Colonic mucosa (tissue), 4 donors: Measurements from ENCODE around the gene L3MBTL1. TPM values are rescaled to one million over a fixed set of nuclear protein-coding genes. Genes with fewer than 3 reads are reported as not detected.

Experiments
- DNase-seq: peaks from one replicate; pipeline ENCODE4 v3.0.0-alpha.2; 2020
- H3K27ac ChIP-seq: fragments of 200-600 bp; one replicate; pipeline ENCODE4 v1.8.0; 2021
- H3K27me3 ChIP-seq: fragments of 200-600 bp; one replicate; pipeline ENCODE4 v1.8.0; 2021
- H3K36me3 ChIP-seq: fragments of 200-600 bp; one replicate; pipeline ENCODE4 v1.8.0; 2021
- H3K4me1 ChIP-seq: fragments of 200-600 bp; one replicate; pipeline ENCODE4 v1.8.0; 2021; ENCODE audit warnings: mild to moderate bottlenecking
- H3K4me3 ChIP-seq: fragments of 200-600 bp; one replicate; pipeline ENCODE4 v1.8.0; 2021
- H3K9ac ChIP-seq, 2 donors: one replicate each; pipeline ENCODE4 v1.7.0; 2013; ENCODE audit warnings: control low read depth in 2 of 2, low read depth in 2 of 2, low read length in 2 of 2
- H3K9me3 ChIP-seq: fragments of 200-600 bp; one replicate; pipeline ENCODE4 v1.8.0; 2021
- intact Hi-C: fragments of 100-400 bp; cut with DNase I; formaldehyde crosslinking; loops from one replicate; pipeline ENCODE4 v1.14.1; 2022
- total RNA-seq, 2 donors: library from RNA; stranded (reverse); fragmentation: NEBNext Ultra II Directional in 1 of 2; extraction: Animal tissue kit (Norgen Biotek cat#: 25700) in 1 of 2; gene quantifications; one replicate each; pipeline ENCODE4 v1.2.1, GENCODE V29; 2021
- TF ChIP-seq, protein P1 (sequence below): fragments of 200-600 bp; IDR thresholded peaks from one replicate; pipeline ENCODE4 v1.8.0; 2022; ENCODE audit warnings: antibody characterized with exemption, mild to moderate bottlenecking
- donor health status: healthy.
- donor health status: DM: no; HTN: no; CAD: no.
- donor health status: DM: no; HTN: no; CAD: no.

Gene L3MBTL1
- total RNA-seq, result 1 to 10 TPM; 4.5 to 8.8 TPM

DNA sequence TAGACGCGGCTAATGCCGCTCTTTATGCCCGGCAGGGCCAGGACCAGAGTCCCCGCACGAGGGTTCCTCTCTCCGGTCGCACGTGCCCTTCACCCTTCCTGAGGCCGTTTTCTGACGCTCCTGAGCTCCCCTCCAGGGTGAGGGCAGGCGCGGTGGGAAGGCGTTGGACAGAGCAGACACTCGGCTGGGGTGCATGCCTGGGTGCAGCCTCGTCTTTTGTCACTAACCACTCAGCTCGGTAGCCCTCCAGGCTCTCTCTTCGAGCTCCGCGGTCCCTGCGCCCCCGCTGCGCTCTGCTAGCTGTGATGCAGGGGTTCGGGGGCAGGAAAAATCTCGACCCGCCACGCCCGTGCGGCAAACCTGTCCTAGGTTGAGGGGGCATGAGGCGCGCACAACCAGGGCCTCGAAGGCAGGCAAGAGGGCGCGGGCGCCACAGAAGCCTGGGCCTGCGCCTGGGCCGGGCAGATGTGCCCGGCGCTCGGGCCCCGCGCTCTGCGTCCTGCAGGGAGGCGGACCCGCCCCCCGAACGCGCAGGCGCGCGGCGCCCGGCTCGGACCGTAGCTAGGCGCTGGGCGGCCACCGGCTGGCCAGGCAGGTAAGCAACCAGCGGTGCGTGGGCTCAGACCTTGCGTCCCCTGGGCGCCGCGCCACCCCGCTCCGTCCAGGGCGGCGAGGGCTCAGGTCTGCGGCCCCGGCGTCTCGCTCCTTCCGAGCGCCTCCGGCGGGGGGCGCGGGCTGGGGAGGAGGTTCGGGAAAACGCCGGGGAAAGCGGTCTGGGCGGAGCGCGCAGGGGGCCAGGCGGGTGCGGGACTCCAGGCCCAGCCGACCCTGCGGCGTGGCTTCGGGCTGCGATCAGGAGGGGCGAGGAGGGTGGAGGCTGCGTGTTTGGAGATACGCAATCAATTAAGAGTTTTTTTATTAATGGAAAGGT lies at the start of gene L3MBTL1:
TSS of gene L3MBTL1 (plus strand) at position 548 of the 931 bp plus-strand sequence. CDS start 5,807 bp downstream, outside the sequence.
- no peaks in the 10 kb centered on the region for H3K9me3 ChIP-seq
- TF ChIP-seq, protein P1, sequence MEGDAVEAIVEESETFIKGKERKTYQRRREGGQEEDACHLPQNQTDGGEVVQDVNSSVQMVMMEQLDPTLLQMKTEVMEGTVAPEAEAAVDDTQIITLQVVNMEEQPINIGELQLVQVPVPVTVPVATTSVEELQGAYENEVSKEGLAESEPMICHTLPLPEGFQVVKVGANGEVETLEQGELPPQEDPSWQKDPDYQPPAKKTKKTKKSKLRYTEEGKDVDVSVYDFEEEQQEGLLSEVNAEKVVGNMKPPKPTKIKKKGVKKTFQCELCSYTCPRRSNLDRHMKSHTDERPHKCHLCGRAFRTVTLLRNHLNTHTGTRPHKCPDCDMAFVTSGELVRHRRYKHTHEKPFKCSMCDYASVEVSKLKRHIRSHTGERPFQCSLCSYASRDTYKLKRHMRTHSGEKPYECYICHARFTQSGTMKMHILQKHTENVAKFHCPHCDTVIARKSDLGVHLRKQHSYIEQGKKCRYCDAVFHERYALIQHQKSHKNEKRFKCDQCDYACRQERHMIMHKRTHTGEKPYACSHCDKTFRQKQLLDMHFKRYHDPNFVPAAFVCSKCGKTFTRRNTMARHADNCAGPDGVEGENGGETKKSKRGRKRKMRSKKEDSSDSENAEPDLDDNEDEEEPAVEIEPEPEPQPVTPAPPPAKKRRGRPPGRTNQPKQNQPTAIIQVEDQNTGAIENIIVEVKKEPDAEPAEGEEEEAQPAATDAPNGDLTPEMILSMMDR, result no peak
- H3K27me3 ChIP-seq, result peaks cover 12% of the 10 kb centered on the region
- H3K27ac ChIP-seq, result no peak within 1 kb of the TSS
- DNase-seq, result peak; percentile 61
- H3K4me1 ChIP-seq, result no peaks in the 10 kb centered on the region
- no peaks in the 10 kb centered on the region for H3K36me3 ChIP-seq
- peak within 1 kb of the TSS; percentile 67 for H3K4me3 ChIP-seq
- intact Hi-C loops, result no loop called here
- peak within 1 kb of the TSS; percentile 19 to 63 for H3K9ac ChIP-seq

DNA sequence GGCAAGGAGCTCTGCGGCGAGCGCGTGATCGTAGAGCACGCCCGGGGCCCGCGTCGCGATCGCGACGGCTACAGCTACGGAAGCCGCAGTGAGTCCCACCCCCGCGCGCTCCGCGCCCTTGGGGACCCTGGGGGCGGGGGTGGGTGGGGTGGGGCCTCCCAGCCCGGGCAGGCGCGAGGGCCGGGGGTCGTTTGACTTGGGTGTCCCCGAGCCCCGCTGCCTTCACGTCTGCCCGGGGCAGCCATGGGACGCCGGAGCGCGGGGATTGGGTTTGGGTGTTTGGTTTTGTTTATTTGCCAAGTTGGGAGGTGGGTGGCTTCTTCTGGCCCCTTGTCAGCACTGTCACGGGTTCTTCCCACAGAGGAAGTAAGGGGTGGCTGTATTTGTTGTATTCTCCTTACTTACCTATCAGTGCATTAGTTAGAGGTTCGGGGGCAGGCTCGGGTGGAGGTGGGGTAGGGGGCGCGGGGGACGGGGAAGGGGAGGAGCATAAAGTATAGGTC lies 49.0 kb upstream of the L3MBTL1 start:
- peak overlapping the region in 1 of 2 donors; percentile 99 for H3K9ac ChIP-seq
- peaks cover 8% of the 10 kb centered on the region for H3K4me1 ChIP-seq
- TF ChIP-seq, protein P1, result no peak
- H3K36me3 ChIP-seq, result peaks cover 10% of the 10 kb centered on the region
- no peaks in the 10 kb centered on the region for H3K27me3 ChIP-seq
- H3K4me3 ChIP-seq, result peak overlapping the region; percentile 78
- intact Hi-C loops, result loop anchor here (10.0 kb wide), 1 partner anchor 206 kb away; the partner anchor contains the start of gene MYBL2
- H3K9me3 ChIP-seq, result no peaks in the 10 kb centered on the region
- peak overlapping the region; percentile 97 for H3K27ac ChIP-seq
- no peak for DNase-seq

DNA sequence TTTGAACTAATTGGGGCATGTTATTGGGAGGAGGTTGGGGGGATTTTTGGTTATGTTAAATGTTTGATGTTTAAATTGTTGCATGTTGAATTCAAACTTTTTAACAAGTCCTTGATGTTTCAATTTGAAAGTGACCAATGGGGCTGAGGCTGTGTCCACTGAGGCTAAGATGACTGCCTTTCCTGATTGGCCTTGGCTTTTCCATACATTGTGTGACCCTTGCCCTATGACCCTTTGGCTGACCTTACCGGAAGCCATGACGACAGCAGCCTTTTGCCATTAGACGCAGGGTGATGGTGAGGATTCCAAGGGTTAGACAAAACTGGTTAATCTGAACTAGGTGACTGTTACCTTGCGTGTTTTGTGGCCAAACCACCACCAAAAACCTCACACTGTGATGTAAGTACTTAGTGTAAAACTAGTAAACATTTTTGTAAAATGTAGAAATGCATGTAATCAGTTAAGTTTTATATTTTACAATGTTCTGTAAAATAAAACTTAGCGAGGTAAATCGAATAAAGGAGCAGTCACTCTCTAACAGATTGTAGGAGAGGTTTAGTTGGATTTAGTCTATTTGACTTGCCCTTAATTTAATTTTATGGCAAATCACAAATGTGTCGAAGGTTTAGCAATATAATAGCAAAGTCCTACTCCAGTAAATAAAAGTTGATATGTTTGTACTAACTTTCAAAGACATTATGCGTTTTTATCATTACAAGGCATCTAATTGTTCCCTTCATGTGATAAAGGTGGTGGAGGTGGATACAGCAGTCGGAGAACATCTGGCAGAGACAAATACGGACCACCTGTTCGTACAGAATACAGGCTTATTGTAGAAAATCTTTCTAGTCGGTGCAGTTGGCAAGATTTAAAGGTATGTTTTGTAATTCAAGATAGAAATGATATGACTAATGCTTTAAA lies 48.2 kb upstream of the L3MBTL1 start:
- H3K4me1 ChIP-seq, result peaks cover 8% of the 10 kb centered on the region
- DNase-seq, result peak; percentile 38
- no peak overlapping the region for H3K27ac ChIP-seq

DNA sequence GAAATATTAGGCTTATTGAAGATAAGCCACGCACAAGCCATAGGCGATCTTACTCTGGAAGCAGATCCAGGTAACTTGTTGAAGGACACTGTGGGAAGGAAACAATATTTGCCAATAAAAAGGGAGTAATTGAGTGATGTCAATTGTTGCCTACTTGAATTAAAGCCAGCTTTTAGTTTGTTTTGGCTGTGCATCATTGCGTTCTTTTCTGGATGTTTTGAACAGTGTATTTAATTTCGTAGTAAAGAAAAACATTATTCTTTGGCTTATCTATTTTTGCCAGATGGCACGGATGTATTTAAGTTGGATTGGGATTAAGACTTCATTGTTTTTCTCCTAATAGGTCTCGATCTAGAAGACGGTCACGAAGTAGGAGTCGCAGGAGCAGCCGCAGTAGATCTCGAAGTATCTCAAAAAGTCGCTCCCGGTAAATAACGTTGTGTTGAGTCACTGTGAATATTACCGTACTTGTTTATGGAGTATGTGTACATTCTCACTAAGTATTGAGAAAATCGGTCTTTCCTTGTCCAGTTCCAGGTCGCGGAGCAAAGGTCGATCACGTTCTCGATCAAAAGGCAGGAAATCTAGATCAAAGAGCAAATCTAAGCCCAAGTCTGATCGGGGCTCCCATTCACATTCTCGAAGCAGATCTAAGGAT lies 47.2 kb upstream of the L3MBTL1 start:
- intact Hi-C loops, result no loop called here
- no peaks in the 10 kb centered on the region for H3K27me3 ChIP-seq
- H3K4me3 ChIP-seq, result no peak overlapping the region
- H3K36me3 ChIP-seq, result peaks cover 17% of the 10 kb centered on the region
- no peaks in the 10 kb centered on the region for H3K9me3 ChIP-seq
- no peak overlapping the region for H3K9ac ChIP-seq
- no peak for DNase-seq
- TF ChIP-seq, protein P1, result no peak
- no peak overlapping the region for H3K27ac ChIP-seq
- H3K4me1 ChIP-seq, result peaks cover 8% of the 10 kb centered on the region

More for the DNA sequence above, 48.2 kb upstream of the L3MBTL1 start:
- Histone ChIP-seq H3K9me3 (no peaks in the 10 kb centered on the region), H3K27me3 (no peaks in the 10 kb centered on the region), H3K4me3 (peak overlapping the region; percentile 78), H3K9ac (peak overlapping the region; percentile 38 to 53), H3K36me3 (peaks cover 15% of the 10 kb centered on the region)
- intact Hi-C loops, result loop anchor here (10.0 kb wide), 1 partner anchor 206 kb away; the partner anchor contains the start of gene MYBL2
- TF ChIP-seq, protein P1, result no peak
